ENCODE results near the gene GNB1L. TPM values are rescaled to one million over a fixed set of nuclear protein-coding genes. Genes with fewer than 3 reads are reported as not detected.

The GNB1L gene
- polyA plus RNA-seq, 3 donors, result 3.4 to 6.0 (median 4.8) TPM

DNA sequence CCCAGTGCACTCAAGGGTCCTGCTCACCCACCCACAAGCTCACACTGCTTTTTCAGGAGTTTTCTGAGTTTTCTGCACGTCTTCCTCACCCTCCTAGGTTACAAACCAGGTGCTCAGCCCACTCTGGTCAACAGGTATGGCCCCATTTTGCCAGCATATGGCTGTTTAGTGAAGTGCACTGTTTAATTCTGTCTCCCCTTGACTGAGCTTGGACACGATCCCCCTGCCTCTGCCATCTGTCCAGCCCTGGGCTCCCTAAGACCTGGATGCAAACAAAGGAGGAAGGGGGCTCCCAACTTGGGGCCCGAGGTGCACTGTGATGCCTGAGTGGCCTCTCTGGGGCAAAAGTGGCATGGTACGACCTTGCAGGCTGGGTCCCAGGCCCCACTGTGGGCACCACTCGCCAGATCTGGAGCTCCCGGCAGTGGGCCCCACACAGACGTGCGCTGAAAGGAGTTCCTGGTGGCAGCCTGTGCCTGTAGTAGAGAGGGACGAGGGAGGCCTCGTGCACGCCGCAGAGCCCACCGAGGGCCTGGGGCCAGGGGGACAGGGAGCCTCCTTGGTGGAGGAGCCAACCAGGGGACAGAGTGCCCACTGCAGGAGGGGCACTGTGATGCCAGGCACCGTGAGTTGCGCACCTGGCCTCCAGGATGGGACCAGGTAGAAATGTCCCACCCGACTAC lies 49.6 kb upstream of the GNB1L start:
- 98% methylated on average over 14 of the region's 16 CpGs for WGBS (ENCODE audit: insufficient coverage)
- Histone ChIP-seq H3K27ac (ENCODE audit: low read depth in 1 of 2, low read length in 2 of 2) (no peak overlapping the region), H4K20me1 (ENCODE audit: insufficient read depth, low read length) (peaks cover 3% of the 10 kb centered on the region), H3K9me3 (replicated peaks in 1 of 2; ENCODE audit: control insufficient read depth in 1 of 2, insufficient read depth in 1 of 2, low read length in 2 of 2) (no peaks in the 10 kb centered on the region), H3K27me3 (ENCODE audit: control insufficient read depth in 2 of 2, insufficient read depth in 2 of 2, low read length in 2 of 2) (no peaks in the 10 kb centered on the region), H3K9ac (ENCODE audit: insufficient read depth, low read length, poor library complexity, severe bottlenecking) (no peak overlapping the region), H3K4me1 (ENCODE audit: control insufficient read depth in 1 of 2, insufficient read depth in 2 of 2, low read length in 2 of 2) (no peaks in the 10 kb centered on the region), H2AFZ (ENCODE audit: insufficient read depth, low read depth, low read length, poor library complexity, severe bottlenecking) (no peak overlapping the region), H3K36me3 (replicated peaks in 1 of 2; ENCODE audit: control insufficient read depth in 1 of 2, insufficient read depth in 2 of 2, low read length in 2 of 2) (peaks cover 60 to 94% of the 10 kb centered on the region in 2 donors), H3K4me3 (replicated peaks in 1 of 3; ENCODE audit: low read depth in 2 of 3, low read length in 3 of 3) (no peak overlapping the region), H3K79me2 (ENCODE audit: insufficient read depth, low read length) (no peaks in the 10 kb centered on the region), H3K4me2 (replicated peaks; ENCODE audit: extremely low read depth, low read length, poor library complexity, severe bottlenecking) (no peak overlapping the region)
- TF ChIP-seq, protein P1, sequence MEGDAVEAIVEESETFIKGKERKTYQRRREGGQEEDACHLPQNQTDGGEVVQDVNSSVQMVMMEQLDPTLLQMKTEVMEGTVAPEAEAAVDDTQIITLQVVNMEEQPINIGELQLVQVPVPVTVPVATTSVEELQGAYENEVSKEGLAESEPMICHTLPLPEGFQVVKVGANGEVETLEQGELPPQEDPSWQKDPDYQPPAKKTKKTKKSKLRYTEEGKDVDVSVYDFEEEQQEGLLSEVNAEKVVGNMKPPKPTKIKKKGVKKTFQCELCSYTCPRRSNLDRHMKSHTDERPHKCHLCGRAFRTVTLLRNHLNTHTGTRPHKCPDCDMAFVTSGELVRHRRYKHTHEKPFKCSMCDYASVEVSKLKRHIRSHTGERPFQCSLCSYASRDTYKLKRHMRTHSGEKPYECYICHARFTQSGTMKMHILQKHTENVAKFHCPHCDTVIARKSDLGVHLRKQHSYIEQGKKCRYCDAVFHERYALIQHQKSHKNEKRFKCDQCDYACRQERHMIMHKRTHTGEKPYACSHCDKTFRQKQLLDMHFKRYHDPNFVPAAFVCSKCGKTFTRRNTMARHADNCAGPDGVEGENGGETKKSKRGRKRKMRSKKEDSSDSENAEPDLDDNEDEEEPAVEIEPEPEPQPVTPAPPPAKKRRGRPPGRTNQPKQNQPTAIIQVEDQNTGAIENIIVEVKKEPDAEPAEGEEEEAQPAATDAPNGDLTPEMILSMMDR (IDR thresholded peaks at IDR 0.05), result no peak
- H3K36me3 Mint-ChIP-seq, result peaks cover 55 to 80% of the 10 kb centered on the region in 2 donors
- H3K4me1 Mint-ChIP-seq, result no peaks in the 10 kb centered on the region
- peak overlapping the region in 1 of 7 donors; percentile 70 for H3K27ac Mint-ChIP-seq
- intact Hi-C loops (cut with micrococcal nuclease), result no loop called here
- no peak for DNase-seq
- peaks cover 0 to 4% (median 0%) of the 10 kb centered on the region in 3 donors for H3K27me3 Mint-ChIP-seq (ENCODE audit: low read depth in 3 of 3)
- H3K9me3 Mint-ChIP-seq, result no peaks in the 10 kb centered on the region
- H3K4me3 Mint-ChIP-seq, result no peak overlapping the region

DNA sequence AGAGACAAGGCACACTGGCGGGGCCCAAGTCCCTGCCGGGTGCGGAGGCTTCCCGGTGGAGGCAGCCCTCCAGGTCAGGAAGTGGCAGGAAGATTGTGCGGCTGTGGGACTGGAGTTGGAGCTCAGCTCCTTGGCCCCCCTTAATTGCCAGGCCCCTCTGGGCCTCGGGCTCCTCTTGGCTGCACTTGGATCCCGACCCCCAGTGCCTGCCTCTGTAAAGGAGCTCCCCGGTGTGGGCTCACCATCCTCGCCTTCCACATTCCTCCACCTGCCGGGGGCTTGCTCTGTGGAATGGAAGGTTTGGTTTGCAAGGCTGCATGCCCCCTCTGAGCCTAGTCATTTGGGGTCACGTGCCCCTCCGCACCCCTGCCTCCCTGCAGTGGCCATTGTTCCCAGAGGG lies 48.8 kb upstream of the GNB1L start:
- no peaks in the 10 kb centered on the region for H3K9me3 ChIP-seq (replicated peaks in 1 of 2; ENCODE audit: control insufficient read depth in 1 of 2, insufficient read depth in 1 of 2, low read length in 2 of 2)
- Mint-ChIP-seq H3K36me3 (peaks cover 58 to 84% of the 10 kb centered on the region in 2 donors), H3K27me3 (ENCODE audit: low read depth in 3 of 3) (peaks cover 0 to 4% (median 2%) of the 10 kb centered on the region in 3 donors), H3K4me1 (no peaks in the 10 kb centered on the region), H3K9me3 (no peaks in the 10 kb centered on the region), H3K4me3 (no peak overlapping the region), H3K27ac (peak overlapping the region in 1 of 7 donors; percentile 77)
- no peaks in the 10 kb centered on the region for H3K4me1 ChIP-seq (ENCODE audit: control insufficient read depth in 1 of 2, insufficient read depth in 2 of 2, low read length in 2 of 2)
- peaks cover 64 to 94% of the 10 kb centered on the region in 2 donors for H3K36me3 ChIP-seq (replicated peaks in 1 of 2; ENCODE audit: control insufficient read depth in 1 of 2, insufficient read depth in 2 of 2, low read length in 2 of 2)
- 92% methylated on average over 7 of the region's 12 CpGs for WGBS (ENCODE audit: insufficient coverage)
- no peak overlapping the region for H3K4me2 ChIP-seq (replicated peaks; ENCODE audit: extremely low read depth, low read length, poor library complexity, severe bottlenecking)
- no peaks in the 10 kb centered on the region for H3K27me3 ChIP-seq (ENCODE audit: control insufficient read depth in 2 of 2, insufficient read depth in 2 of 2, low read length in 2 of 2)
- H2AFZ ChIP-seq (ENCODE audit: insufficient read depth, low read depth, low read length, poor library complexity, severe bottlenecking), result no peak overlapping the region
- H4K20me1 ChIP-seq (ENCODE audit: insufficient read depth, low read length), result peaks cover 6% of the 10 kb centered on the region
- TF ChIP-seq, protein P1 (IDR thresholded peaks at IDR 0.05), result no peak
- intact Hi-C loops (cut with micrococcal nuclease), result no loop called here
- no peak overlapping the region for H3K27ac ChIP-seq (ENCODE audit: low read depth in 1 of 2, low read length in 2 of 2)
- H3K4me3 ChIP-seq (replicated peaks in 1 of 3; ENCODE audit: low read depth in 2 of 3, low read length in 3 of 3), result no peak overlapping the region
- H3K9ac ChIP-seq (ENCODE audit: insufficient read depth, low read length, poor library complexity, severe bottlenecking), result no peak overlapping the region
- no peak for DNase-seq
- no peaks in the 10 kb centered on the region for H3K79me2 ChIP-seq (ENCODE audit: insufficient read depth, low read length)
